H1 (cell line): Measurements from ENCODE around the gene ESR1. TPM values are rescaled to one million over a fixed set of nuclear protein-coding genes. Genes with fewer than 3 reads are reported as not detected.

Experiments used
- CTCF ChIA-PET: fragments of 300-600 bp; sonication (Branson Sonifier 250); formaldehyde crosslinking; loops from one replicate; lab custom pipeline; 2021; ENCODE audit not compliant: partially characterized antibody; lab: Charles Lee
- POLR2A ChIA-PET: fragments of 300-600 bp; sonication (Branson Sonifier 250); formaldehyde crosslinking; loops from one replicate; lab custom pipeline; 2021; ENCODE audit warnings: inconsistent platforms; ENCODE audit not compliant: partially characterized antibody; lab: Charles Lee
- DNase-seq, 2 experiments: peaks; one replicate each; pipeline versions ENCODE4 v3.0.0 to v3.0.0-alpha.2; 2010 to 2022; ENCODE audit warnings: low spot score in 2 of 2, low read depth in 1 of 2, mixed read lengths in 1 of 2
- FAIRE-seq: peaks from 2 replicates; lab custom pipeline; 2011; peaks lifted over from hg19 to GRCh38; lab: Jason Lieb, UNC
- H2AFZ ChIP-seq: 2 replicates; pipeline ENCODE4 v1.8.1; 2012; ENCODE audit warnings: low read length, inconsistent platforms
- H2AK5ac ChIP-seq: 2 replicates; pipeline ENCODE4 v1.6.1; 2013; ENCODE audit warnings: low read depth, low read length
- H2BK120ac ChIP-seq: replicated peaks from 2 replicates; pipeline ENCODE3; 2013; ENCODE audit warnings: low read depth, low read length, inconsistent platforms
- H2BK12ac ChIP-seq: 2 replicates; pipeline ENCODE4 v1.6.1; 2013; ENCODE audit warnings: low read depth, low read length
- H2BK15ac ChIP-seq: 2 replicates; pipeline ENCODE4 v1.6.1; 2013; ENCODE audit warnings: low read length
- H2BK20ac ChIP-seq: 2 replicates; pipeline ENCODE4 v1.6.1; 2013; ENCODE audit warnings: low read length
- H2BK5ac ChIP-seq: 2 replicates; pipeline ENCODE4 v1.6.1; 2013; ENCODE audit warnings: low read depth, low read length
- H3K14ac ChIP-seq: 2 replicates; pipeline ENCODE4 v1.6.1; 2013; ENCODE audit warnings: inconsistent platforms; ENCODE audit not compliant: insufficient read length
- H3K18ac ChIP-seq: 2 replicates; pipeline ENCODE4 v1.6.1; 2013; ENCODE audit warnings: low read length; ENCODE audit errors: extremely low read depth
- H3K23ac ChIP-seq: 2 replicates; pipeline ENCODE4 v1.6.1; 2013; ENCODE audit warnings: inconsistent platforms; ENCODE audit not compliant: insufficient read length
- H3K23me2 ChIP-seq: 2 replicates; pipeline ENCODE4 v1.6.1; 2013; ENCODE audit warnings: low read depth, low read length
- H3K27ac ChIP-seq: 2 replicates; pipeline ENCODE4 v1.6.1; 2011; ENCODE audit warnings: low read depth, low read length, inconsistent platforms
- H3K27me3 ChIP-seq, 4 experiments: replicated peaks in 1 of 4; 1 replicate in 1 of 4; 2 replicates in 3 of 4; pipeline versions ENCODE4 v1.6.1 to v1.8.1; 2011 to 2013; ENCODE audit warnings: low read length in 3 of 4, mild to moderate bottlenecking in 3 of 4, inconsistent platforms in 2 of 4, mixed read lengths in 2 of 4, moderate library complexity in 1 of 4; ENCODE audit not compliant: control insufficient read depth in 3 of 4, insufficient read depth in 3 of 4; ENCODE audit errors: extremely low read depth in 1 of 4
- H3K36me3 ChIP-seq, 4 experiments: 2 replicates each; pipeline versions ENCODE4 v1.6.1 to v1.8.1; 2011 to 2013; ENCODE audit warnings: mild to moderate bottlenecking in 4 of 4, low read length in 3 of 4, moderate library complexity in 2 of 4, control low read depth in 1 of 4, inconsistent platforms in 1 of 4; ENCODE audit not compliant: insufficient read depth in 4 of 4, control insufficient read depth in 2 of 4
- H3K4ac ChIP-seq: replicated peaks from 2 replicates; pipeline ENCODE3; 2013; ENCODE audit warnings: low read length, low read depth, mixed read lengths, inconsistent platforms; ENCODE audit not compliant: insufficient read length
- H3K4me1 ChIP-seq, 4 experiments: replicated peaks in 1 of 4; 1 replicate in 1 of 4; 2 replicates in 3 of 4; pipeline versions ENCODE4 v1.6.1 to v1.8.1; 2011 to 2013; ENCODE audit warnings: low read length in 3 of 4, inconsistent platforms in 2 of 4, mixed read lengths in 1 of 4; ENCODE audit not compliant: insufficient read depth in 4 of 4, control insufficient read depth in 3 of 4
- H3K4me2 ChIP-seq, 2 experiments: 2 replicates each; pipeline versions ENCODE4 v1.6.1 to v1.8.1; 2011 to 2013; ENCODE audit warnings: low read depth in 2 of 2, low read length in 2 of 2, control low read depth in 1 of 2, inconsistent platforms in 1 of 2, mild to moderate bottlenecking in 1 of 2; ENCODE audit not compliant: insufficient read depth in 1 of 2
- H3K4me3 ChIP-seq, 4 experiments: fragments of 200-600, 300-600 bp in 1 of 4; sonication (generic), shearing (Covaris generic), sonication (Bioruptor Twin) in 1 of 4; 2 replicates each; pipeline versions ENCODE4 v1.5.1 to v1.8.1; 2011 to 2016; ENCODE audit warnings: low read length in 4 of 4, low read depth in 3 of 4, control low read depth in 2 of 4, inconsistent platforms in 2 of 4, mild to moderate bottlenecking in 2 of 4, mixed read lengths in 1 of 4, moderate library complexity in 1 of 4; ENCODE audit not compliant: insufficient read depth in 2 of 4; ENCODE audit errors: extremely low read depth in 1 of 4
- H3K56ac ChIP-seq: replicated peaks from 2 replicates; pipeline ENCODE3; 2013; ENCODE audit warnings: low read depth, mild to moderate bottlenecking, mixed read lengths, low read length, inconsistent platforms; ENCODE audit not compliant: insufficient read length
- H3K79me1 ChIP-seq: 2 replicates; pipeline ENCODE4 v1.6.1; 2013; ENCODE audit warnings: low read depth, low read length, control low read depth
- H3K79me2 ChIP-seq, 2 experiments: 2 replicates each; pipeline versions ENCODE4 v1.6.1 to v1.8.1; 2012 to 2013; ENCODE audit warnings: low read length in 2 of 2, mild to moderate bottlenecking in 2 of 2, inconsistent platforms in 1 of 2; ENCODE audit not compliant: insufficient read depth in 2 of 2, control insufficient read depth in 1 of 2
- H3K9ac ChIP-seq, 4 experiments: replicated peaks in 1 of 4; 1 replicate in 1 of 4; 2 replicates in 3 of 4; pipeline versions ENCODE4 v1.6.1 to v1.8.1; 2011 to 2013; ENCODE audit warnings: low read depth in 3 of 4, low read length in 3 of 4, control low read depth in 2 of 4, mild to moderate bottlenecking in 2 of 4, moderate library complexity in 2 of 4, inconsistent platforms in 1 of 4; ENCODE audit errors: extremely low read depth in 1 of 4
- H3K9me3 ChIP-seq, 2 experiments: 2 replicates each; pipeline versions ENCODE4 v1.6.1 to v1.8.1; 2012 to 2013; ENCODE audit warnings: mild to moderate bottlenecking in 2 of 2, moderate library complexity in 2 of 2, control low read depth in 1 of 2, inconsistent platforms in 1 of 2, low read depth in 1 of 2, low read length in 1 of 2, mixed read lengths in 1 of 2; ENCODE audit not compliant: insufficient read depth in 2 of 2
- H4K20me1 ChIP-seq, 2 experiments: replicated peaks in 1 of 2; 2 replicates each; pipeline versions ENCODE3 to v1.8.1; 2011 to 2013; ENCODE audit warnings: inconsistent platforms in 2 of 2, low read length in 2 of 2, mild to moderate bottlenecking in 1 of 2; ENCODE audit not compliant: insufficient read depth in 2 of 2, control insufficient read depth in 1 of 2
- H4K5ac ChIP-seq: 2 replicates; pipeline ENCODE4 v1.6.1; 2013; ENCODE audit warnings: low read length, low read depth, mixed read lengths, inconsistent platforms; ENCODE audit not compliant: insufficient read length
- H4K8ac ChIP-seq: 2 replicates; pipeline ENCODE4 v1.8.0; 2013; ENCODE audit warnings: mild to moderate bottlenecking, moderate library complexity, low read length, inconsistent platforms; ENCODE audit not compliant: insufficient read depth; ENCODE audit errors: extremely low read depth
- H4K91ac ChIP-seq: replicated peaks from 2 replicates; pipeline ENCODE3; 2013; ENCODE audit warnings: low read length, mixed read lengths, inconsistent platforms; ENCODE audit not compliant: insufficient read length
- ASH2L ChIP-seq: fragments of 200-600, 300-600 bp; sonication (generic); IDR thresholded peaks from one replicate; pipeline ENCODE4 v1.7.1; 2017; ENCODE audit warnings: low read length
- CBX5 ChIP-seq: fragments of 300-800, 300-1000 bp; sonication (generic); IDR thresholded peaks from 2 replicates; pipeline ENCODE4 v1.7.1; 2016; ENCODE audit warnings: antibody characterized with exemption, low read length, low read depth
- CHD2 ChIP-seq: IDR thresholded peaks from 2 replicates; pipeline ENCODE4 v1.6.1; 2012; ENCODE audit warnings: low read length, improper control_type of control experiment
- CREB1 ChIP-seq: IDR thresholded peaks from 2 replicates; pipeline ENCODE4 v1.6.1; 2012; ENCODE audit warnings: inconsistent platforms
- EGR1 ChIP-seq: IDR thresholded peaks from 2 replicates; pipeline ENCODE4 v1.6.1; 2011; ENCODE audit warnings: low read depth, low read length, borderline replicate concordance
- JUN ChIP-seq: IDR thresholded peaks from 2 replicates; pipeline ENCODE4 v1.6.1; 2011; ENCODE audit warnings: low read depth, mild to moderate bottlenecking, improper control_type of control experiment, low read length
- NANOG ChIP-seq: IDR thresholded peaks from 2 replicates; pipeline ENCODE4 v1.6.1; 2011; ENCODE audit warnings: low read length, low read depth, mild to moderate bottlenecking, inconsistent platforms; ENCODE audit not compliant: insufficient read depth, poor library complexity, severe bottlenecking
- POU5F1 ChIP-seq: IDR thresholded peaks from 2 replicates; pipeline ENCODE4 v1.6.1; 2011; ENCODE audit warnings: low read depth, mild to moderate bottlenecking, low read length, moderate library complexity
- RNF2 ChIP-seq: fragments of 200-900, 300-1000 bp; sonication (generic); IDR thresholded peaks from 2 replicates; pipeline ENCODE4 v1.7.1; 2016; ENCODE audit warnings: borderline replicate concordance, low read depth, mild to moderate bottlenecking, antibody characterized with exemption, low read length; ENCODE audit not compliant: poor library complexity, severe bottlenecking; ENCODE audit errors: missing control alignments
- SP1 ChIP-seq: IDR thresholded peaks from 2 replicates; pipeline ENCODE4 v1.6.1; 2011; ENCODE audit warnings: low read depth, low read length
- WGBS, 2 experiments: shearing (Covaris generic) in 1 of 2; methylation state at CpG; one replicate each; pipeline versions ENCODE4 v1.1.6 to v1.1.7; 2013 to 2015; ENCODE audit warnings: low lambda C conversion rate in 2 of 2, mixed read lengths in 2 of 2, inconsistent platforms in 1 of 2, low coverage in 1 of 2, missing lambda C conversion rate in 1 of 2; ENCODE audit not compliant: insufficient replicate concordance in 2 of 2, insufficient coverage in 1 of 2, insufficient read length in 1 of 2; ENCODE audit errors: extremely low coverage in 1 of 2, missing lambda C conversion rate in 1 of 2; 5-methylcytosine and 5-hydroxymethylcytosine counted together
- polyA plus RNA-seq, 7 experiments: library from polyadenylated mRNA; depleted of rRNA in 3 of 7; stranded (reverse) in 5 of 7; unstranded in 2 of 7; fragments of >200 nt in 5 of 7; fragments of 200-250 nt in 2 of 7; gene quantifications; 1 replicate in 5 of 7; 2 replicates in 1 of 7; 4 replicates in 1 of 7; pipeline versions ENCODE4 v1.2.1 to v1.2.3, GENCODE V29; 2011 to 2013; ENCODE audit warnings: missing spikeins in 2 of 7, mixed read lengths in 2 of 7
- total RNA-seq: library from RNA; stranded (reverse); fragmentation: NEBNext Ultra II Directional; extraction: Animal tissue kit (Norgen Biotek cat#: 25700); gene quantifications from 2 replicates; pipeline ENCODE4 v1.2.1, GENCODE V29; 2021
- TF ChIP-seq, protein P1 (sequence below): IDR thresholded peaks from 2 replicates; pipeline ENCODE4 v1.6.1; 2012; ENCODE audit warnings: inconsistent platforms

The ESR1 gene
- total and polyA plus RNA-seq, 2 of the 8 experiments (the other 6 are each of a cell fraction or from before 2014, with no cell fraction given) = 0.03 to 0.17 TPM

DNA sequence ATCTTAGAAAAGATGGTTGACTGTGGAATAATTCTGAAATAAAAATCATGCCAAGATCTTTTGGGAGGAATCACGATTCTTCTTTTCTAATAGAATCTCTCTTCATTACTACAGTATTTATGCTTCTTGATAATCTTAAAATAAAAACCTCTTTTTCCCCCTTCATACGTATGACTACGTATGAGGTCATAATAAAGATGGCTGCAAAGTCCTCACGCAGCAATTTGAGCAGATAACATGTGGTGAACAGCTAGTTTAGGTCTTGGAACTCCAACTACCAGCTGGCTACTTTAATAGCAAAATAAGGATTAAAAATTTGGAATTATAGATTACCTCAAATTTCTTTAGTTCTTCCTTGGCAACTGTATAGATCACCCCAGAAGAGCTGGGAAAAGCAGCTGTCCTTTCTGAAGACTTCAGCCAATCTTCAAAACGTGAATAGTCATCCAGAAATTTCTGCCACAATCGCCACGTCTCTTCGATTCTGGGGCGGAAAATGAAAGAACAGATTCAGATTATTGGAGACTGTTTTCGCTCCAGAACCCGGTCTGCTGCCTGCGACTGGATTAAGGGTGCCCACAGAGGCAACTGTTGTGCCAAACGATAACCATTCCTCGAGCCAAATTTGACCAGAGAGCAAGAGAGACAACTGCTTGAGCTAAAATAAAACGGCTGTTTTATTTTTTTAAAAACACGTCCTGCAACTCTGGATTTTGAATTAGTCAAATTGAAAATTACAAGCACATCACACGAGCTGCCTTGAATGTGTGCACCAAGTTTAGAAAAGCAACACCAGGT is 347.3 kb downstream of the ESR1 start:
- no peak overlapping the region for H4K5ac ChIP-seq
- CTCF ChIA-PET = interaction anchor here (0.9 to 1.4 kb wide), 4 partner anchors 10 to 30 kb away, joined by 3 to 6 read pairs (median 4); no protein-coding TSS in a partner anchor

More for the DNA sequence above, 347.3 kb downstream of the ESR1 start:
- Histone ChIP-seq H3K79me1 (no peaks in the 10 kb centered on the region), H2BK5ac (no peak overlapping the region), H3K4ac (no peak overlapping the region), H3K79me2 (no peaks in the 10 kb centered on the region), H3K23me2 (no peaks in the 10 kb centered on the region), H2AK5ac (no peak overlapping the region), H3K14ac (no peak overlapping the region), H4K91ac (no peak overlapping the region), H3K9ac (no peak overlapping the region), H2AFZ (no peak overlapping the region), H3K56ac (no peak overlapping the region), H3K4me1 (no peaks in the 10 kb centered on the region), H2BK12ac (no peak overlapping the region), H3K27ac (no peak overlapping the region), H2BK15ac (no peak overlapping the region), H2BK20ac (no peak overlapping the region), H3K23ac (no peak overlapping the region), H3K18ac (no peak overlapping the region), H3K36me3 (no peaks in the 10 kb centered on the region), H2BK120ac (no peak overlapping the region), H3K27me3 (no peaks in the 10 kb centered on the region), H4K20me1 (no peaks in the 10 kb centered on the region), H3K4me2 (no peak overlapping the region), H3K4me3 (no peak overlapping the region), H3K9me3 (no peaks in the 10 kb centered on the region), H4K8ac (no peak overlapping the region)
- no peak for TF ChIP-seq POU5F1
- no peak for TF ChIP-seq CREB1
- no peak for TF ChIP-seq ASH2L
- TF ChIP-seq SP1 = no peak
- no peak for TF ChIP-seq JUN
- TF ChIP-seq EGR1 = no peak
- TF ChIP-seq CBX5 = no peak
- TF ChIP-seq, protein P1, sequence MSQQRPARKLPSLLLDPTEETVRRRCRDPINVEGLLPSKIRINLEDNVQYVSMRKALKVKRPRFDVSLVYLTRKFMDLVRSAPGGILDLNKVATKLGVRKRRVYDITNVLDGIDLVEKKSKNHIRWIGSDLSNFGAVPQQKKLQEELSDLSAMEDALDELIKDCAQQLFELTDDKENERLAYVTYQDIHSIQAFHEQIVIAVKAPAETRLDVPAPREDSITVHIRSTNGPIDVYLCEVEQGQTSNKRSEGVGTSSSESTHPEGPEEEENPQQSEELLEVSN = no peak
- TF ChIP-seq NANOG = no peak
- TF ChIP-seq CHD2 = no peak
- no peak for TF ChIP-seq RNF2
- no peak for DNase-seq
- WGBS, 2 experiments = 87% methylated on average over 14 of the region's 17 CpGs; no CpG with 5 or more reads in 1 of the 2 experiments
- POLR2A ChIA-PET = no interaction called here
- no peak for FAIRE-seq
